ENCODE measurements around the gene CALD1.

The CALD1 gene

DNA sequence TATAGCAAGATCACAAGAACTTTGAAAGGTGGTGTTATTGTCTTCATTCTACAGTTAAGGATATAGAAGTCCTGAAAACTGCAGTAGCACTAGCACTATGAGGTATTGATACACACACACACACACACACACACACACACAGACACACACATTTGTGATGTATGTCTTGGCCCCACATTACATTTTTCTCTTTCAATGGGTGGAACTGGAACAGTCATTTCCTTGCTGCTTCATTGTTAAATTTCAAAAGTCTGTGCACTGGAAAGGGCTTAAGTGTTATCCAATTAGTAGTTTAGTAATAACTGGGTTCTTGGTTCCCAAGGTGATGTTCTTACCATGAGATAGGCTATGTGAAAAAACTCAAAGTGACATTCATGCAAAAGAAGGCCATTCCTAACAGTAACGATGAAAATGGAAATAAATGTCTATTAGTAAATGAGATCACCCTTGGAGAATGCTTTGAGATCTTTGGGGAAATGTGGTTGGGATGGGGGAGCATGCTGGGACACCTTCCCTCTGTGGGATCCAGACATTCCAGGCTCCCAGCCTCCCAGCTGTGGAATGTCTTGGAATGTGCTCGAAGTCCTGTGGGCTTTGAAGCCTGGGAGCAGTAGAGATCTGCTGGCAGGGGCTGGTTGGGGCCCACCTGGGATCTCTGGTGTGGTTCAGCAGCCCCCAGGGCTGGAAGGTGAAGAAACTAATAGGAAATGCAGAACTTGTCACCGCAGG, 37.4 kb upstream of the CALD1 start:
- H3K9ac ChIP-seq (ENCODE audit: low read depth, low read length, poor library complexity, severe bottlenecking): no peak overlapping the region
- H3K4me2 ChIP-seq (ENCODE audit: low read depth, low read length, poor library complexity, severe bottlenecking): no peak overlapping the region
- H3K9me3 ChIP-seq (ENCODE audit: insufficient read depth, low read depth, low read length): no peaks in the 10 kb centered on the region
- no peaks in the 10 kb centered on the region for H3K79me2 ChIP-seq (ENCODE audit: insufficient read depth, low read length)
- H3K4me1 ChIP-seq (ENCODE audit: insufficient read depth, low read length, poor library complexity, severe bottlenecking): no peaks in the 10 kb centered on the region
- no peak overlapping the region for H3K4me3 ChIP-seq (ENCODE audit: low read length, poor library complexity, severe bottlenecking)
- no peaks in the 10 kb centered on the region for H4K20me1 ChIP-seq (ENCODE audit: insufficient read depth, low read length, poor library complexity, severe bottlenecking)
- H3K9me2 ChIP-seq (replicated peaks; ENCODE audit: low read depth, low read length): no peaks in the 10 kb centered on the region
- no peaks in the 10 kb centered on the region for H3F3A ChIP-seq (ENCODE audit: low read depth)
- no peak for TF ChIP-seq EZH2phosphoT487 (IDR thresholded peaks at IDR 0.05; ENCODE audit: borderline replicate concordance)
- TF ChIP-seq, protein P1, sequence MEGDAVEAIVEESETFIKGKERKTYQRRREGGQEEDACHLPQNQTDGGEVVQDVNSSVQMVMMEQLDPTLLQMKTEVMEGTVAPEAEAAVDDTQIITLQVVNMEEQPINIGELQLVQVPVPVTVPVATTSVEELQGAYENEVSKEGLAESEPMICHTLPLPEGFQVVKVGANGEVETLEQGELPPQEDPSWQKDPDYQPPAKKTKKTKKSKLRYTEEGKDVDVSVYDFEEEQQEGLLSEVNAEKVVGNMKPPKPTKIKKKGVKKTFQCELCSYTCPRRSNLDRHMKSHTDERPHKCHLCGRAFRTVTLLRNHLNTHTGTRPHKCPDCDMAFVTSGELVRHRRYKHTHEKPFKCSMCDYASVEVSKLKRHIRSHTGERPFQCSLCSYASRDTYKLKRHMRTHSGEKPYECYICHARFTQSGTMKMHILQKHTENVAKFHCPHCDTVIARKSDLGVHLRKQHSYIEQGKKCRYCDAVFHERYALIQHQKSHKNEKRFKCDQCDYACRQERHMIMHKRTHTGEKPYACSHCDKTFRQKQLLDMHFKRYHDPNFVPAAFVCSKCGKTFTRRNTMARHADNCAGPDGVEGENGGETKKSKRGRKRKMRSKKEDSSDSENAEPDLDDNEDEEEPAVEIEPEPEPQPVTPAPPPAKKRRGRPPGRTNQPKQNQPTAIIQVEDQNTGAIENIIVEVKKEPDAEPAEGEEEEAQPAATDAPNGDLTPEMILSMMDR (conservative IDR thresholded peaks at IDR 0.05; ENCODE audit: low read length): no peak
- no peaks in the 10 kb centered on the region for H3K36me3 ChIP-seq (ENCODE audit: insufficient read depth, low read length)
- no peak overlapping the region for H2AFZ ChIP-seq (ENCODE audit: low read length)
- H3K27me3 ChIP-seq (ENCODE audit: insufficient read depth, low read length, poor library complexity, severe bottlenecking): peaks cover 4% of the 10 kb centered on the region

DNA sequence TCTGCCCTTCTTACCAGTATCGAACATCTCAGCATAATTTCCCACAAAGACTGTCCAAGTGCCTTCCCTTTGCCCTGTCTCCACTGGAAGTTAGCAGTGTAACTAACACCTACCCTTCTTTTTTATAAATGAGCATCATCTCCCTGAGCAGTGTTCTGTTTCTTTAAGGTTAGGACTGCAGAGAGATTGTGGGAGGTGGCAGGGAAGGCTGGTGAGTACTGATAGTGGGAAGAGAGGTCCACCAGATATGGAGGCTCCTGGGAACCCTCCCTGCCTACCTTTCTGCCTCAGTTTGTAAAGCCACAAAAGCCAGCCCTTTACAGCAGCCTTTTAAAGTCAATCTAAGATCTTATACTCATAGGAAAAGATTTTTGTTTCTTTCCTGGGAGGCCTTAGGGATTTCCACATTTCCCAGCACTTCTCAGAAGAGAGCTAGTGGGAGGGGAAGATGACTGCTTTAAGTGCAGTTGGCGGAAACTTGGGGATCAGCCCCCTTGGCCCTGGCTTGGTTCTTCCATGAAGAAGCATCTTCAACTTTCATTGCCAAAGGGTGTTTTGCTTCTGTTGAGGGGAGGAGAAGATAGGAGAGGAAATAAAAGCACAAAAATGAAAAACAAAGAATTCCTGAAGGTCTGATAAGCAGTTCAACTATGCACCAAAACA, 36.6 kb upstream of the CALD1 start:
- Histone ChIP-seq H3K4me2 (ENCODE audit: low read depth, low read length, poor library complexity, severe bottlenecking) (no peak overlapping the region), H3K9me2 (replicated peaks; ENCODE audit: low read depth, low read length) (no peaks in the 10 kb centered on the region), H2AFZ (ENCODE audit: low read length) (no peak overlapping the region), H4K20me1 (ENCODE audit: insufficient read depth, low read length, poor library complexity, severe bottlenecking) (no peaks in the 10 kb centered on the region), H3K9me3 (ENCODE audit: insufficient read depth, low read depth, low read length) (no peaks in the 10 kb centered on the region), H3F3A (ENCODE audit: low read depth) (no peaks in the 10 kb centered on the region), H3K36me3 (ENCODE audit: insufficient read depth, low read length) (no peaks in the 10 kb centered on the region), H3K79me2 (ENCODE audit: insufficient read depth, low read length) (no peaks in the 10 kb centered on the region), H3K4me1 (ENCODE audit: insufficient read depth, low read length, poor library complexity, severe bottlenecking) (no peaks in the 10 kb centered on the region), H3K4me3 (ENCODE audit: low read length, poor library complexity, severe bottlenecking) (no peak overlapping the region), H3K9ac (ENCODE audit: low read depth, low read length, poor library complexity, severe bottlenecking) (no peak overlapping the region), H3K27me3 (ENCODE audit: insufficient read depth, low read length, poor library complexity, severe bottlenecking) (peaks cover 4% of the 10 kb centered on the region)
- TF ChIP-seq, protein P1 (conservative IDR thresholded peaks at IDR 0.05; ENCODE audit: low read length): no peak

DNA sequence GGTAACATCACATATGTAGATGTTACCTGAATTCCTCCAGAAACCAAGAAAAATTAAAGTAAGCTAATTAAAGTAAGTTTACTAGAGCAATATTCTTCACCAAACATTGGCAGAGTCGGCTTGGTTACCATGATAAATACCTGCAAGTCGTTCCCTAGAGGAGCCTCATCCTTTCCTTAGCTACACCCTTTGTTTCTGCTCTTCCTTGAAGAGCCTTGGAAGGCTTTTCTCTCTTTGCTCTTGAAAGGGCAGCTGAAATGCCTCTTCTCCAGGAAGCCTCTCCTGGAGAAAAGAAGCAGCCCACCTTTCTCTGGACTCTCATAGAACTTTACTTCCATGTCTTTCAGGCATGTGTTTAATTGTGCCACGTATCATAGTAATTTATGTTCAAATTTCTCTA, 34.9 kb upstream of the CALD1 start:
- H3K4me1 ChIP-seq (ENCODE audit: insufficient read depth, low read length, poor library complexity, severe bottlenecking): no peaks in the 10 kb centered on the region
- no peaks in the 10 kb centered on the region for H3K9me3 ChIP-seq (ENCODE audit: insufficient read depth, low read depth, low read length)
- no peak overlapping the region for H3K9ac ChIP-seq (ENCODE audit: low read depth, low read length, poor library complexity, severe bottlenecking)
- H3K27me3 ChIP-seq (ENCODE audit: insufficient read depth, low read length, poor library complexity, severe bottlenecking): peaks cover 4% of the 10 kb centered on the region
- H3F3A ChIP-seq (ENCODE audit: low read depth): no peaks in the 10 kb centered on the region
- H4K20me1 ChIP-seq (ENCODE audit: insufficient read depth, low read length, poor library complexity, severe bottlenecking): no peaks in the 10 kb centered on the region
- no peaks in the 10 kb centered on the region for H3K36me3 ChIP-seq (ENCODE audit: insufficient read depth, low read length)
- no peak overlapping the region for H2AFZ ChIP-seq (ENCODE audit: low read length)
- no peak overlapping the region for H3K4me3 ChIP-seq (ENCODE audit: low read length, poor library complexity, severe bottlenecking)
- H3K4me2 ChIP-seq (ENCODE audit: low read depth, low read length, poor library complexity, severe bottlenecking): no peak overlapping the region
- no peaks in the 10 kb centered on the region for H3K79me2 ChIP-seq (ENCODE audit: insufficient read depth, low read length)
- TF ChIP-seq EZH2phosphoT487 (IDR thresholded peaks at IDR 0.05; ENCODE audit: borderline replicate concordance): no peak
- TF ChIP-seq, protein P1 (conservative IDR thresholded peaks at IDR 0.05; ENCODE audit: low read length): no peak
- H3K9me2 ChIP-seq (replicated peaks; ENCODE audit: low read depth, low read length): no peaks in the 10 kb centered on the region

All from Loucy (cell line).